Breast epithelium (tissue), 3 donors: ENCODE data around the gene PLCL2.

Experiments used
- CTCF ChIP-seq, 3 donors: fragments of 450-650 bp; IDR thresholded peaks; one replicate each; pipeline ENCODE4 v1.5.1; 2016 to 2017; ENCODE audit warnings: antibody characterized with exemption in 3 of 3, mild to moderate bottlenecking in 3 of 3, moderate library complexity in 3 of 3
- POLR2A ChIP-seq: fragments of 450-650 bp; IDR thresholded peaks from one replicate; pipeline ENCODE4 v1.6.1; 2016; ENCODE audit warnings: antibody characterized with exemption, mild to moderate bottlenecking, moderate library complexity
- POLR2AphosphoS5 ChIP-seq, 3 donors: sonication (generic); formaldehyde crosslinking; IDR thresholded peaks; one replicate each; pipeline ENCODE4 v1.6.1; 2017; ENCODE audit warnings: antibody characterized with exemption in 3 of 3

DNA sequence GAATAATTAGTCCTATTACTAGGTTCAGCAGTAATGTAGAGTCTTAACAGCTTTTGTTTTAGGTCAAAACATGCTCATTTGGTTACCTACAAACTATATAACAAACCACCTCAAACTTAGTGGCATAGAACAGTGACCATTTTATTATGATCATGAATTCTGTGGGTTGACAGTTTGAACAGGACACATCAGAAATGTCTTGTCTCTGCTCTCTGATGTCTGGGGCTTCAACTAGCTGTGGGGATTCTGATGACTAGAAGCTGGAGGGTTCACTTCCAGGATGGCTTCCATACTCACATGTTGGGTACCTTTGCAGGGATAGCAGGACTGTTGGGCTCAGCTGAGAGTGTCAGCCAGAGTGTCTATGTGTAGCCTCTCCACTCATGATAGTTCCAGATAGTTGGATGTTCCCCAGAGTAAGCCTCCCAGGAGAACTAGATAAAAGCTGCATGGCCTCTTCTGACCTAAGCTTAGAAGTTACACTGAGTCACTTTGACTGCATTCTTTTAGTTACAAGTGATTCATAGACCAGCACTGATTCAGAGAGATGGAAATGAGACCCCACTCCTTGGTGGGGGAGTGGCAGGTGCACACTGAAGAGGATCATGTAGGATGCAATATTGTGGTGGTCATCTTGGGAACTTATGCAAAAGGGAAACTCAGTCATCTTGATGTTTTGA is 32.6 kb downstream of the PLCL2 start:
- TF ChIP-seq CTCF (IDR thresholded peaks at IDR 0.05), result no peak
- no peak for TF ChIP-seq POLR2AphosphoS5 (IDR thresholded peaks at IDR 0.05)
- TF ChIP-seq POLR2A, result no peak
